ENCODE data around the gene SYPL1.

Gene SYPL1

GRCh38 chr7:106064771-106065574 is 47.1 kb downstream of the SYPL1 start:
- peak; percentile 74 for DNase-seq

DNA sequence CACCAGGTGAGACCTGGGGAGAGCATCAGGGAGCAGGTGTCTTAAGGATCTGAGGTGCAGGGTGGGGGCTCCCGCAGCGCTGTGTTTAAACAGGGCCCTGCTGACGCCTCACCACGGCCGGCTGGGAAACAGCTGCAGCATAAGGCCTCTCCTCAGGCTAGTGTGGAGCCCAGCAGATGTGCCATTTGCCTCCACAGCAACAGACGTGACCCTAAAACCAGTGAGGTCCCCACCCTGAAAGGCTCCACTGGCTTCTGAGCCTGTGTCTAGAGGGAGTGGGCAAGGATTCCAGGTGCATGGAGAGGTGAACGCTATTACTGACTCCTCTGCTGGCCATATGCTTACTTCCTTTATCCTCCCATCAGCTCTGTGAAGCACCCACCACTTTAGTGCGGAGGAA is 47.8 kb downstream of the SYPL1 start:
- DNase-seq, result no peak

DNA sequence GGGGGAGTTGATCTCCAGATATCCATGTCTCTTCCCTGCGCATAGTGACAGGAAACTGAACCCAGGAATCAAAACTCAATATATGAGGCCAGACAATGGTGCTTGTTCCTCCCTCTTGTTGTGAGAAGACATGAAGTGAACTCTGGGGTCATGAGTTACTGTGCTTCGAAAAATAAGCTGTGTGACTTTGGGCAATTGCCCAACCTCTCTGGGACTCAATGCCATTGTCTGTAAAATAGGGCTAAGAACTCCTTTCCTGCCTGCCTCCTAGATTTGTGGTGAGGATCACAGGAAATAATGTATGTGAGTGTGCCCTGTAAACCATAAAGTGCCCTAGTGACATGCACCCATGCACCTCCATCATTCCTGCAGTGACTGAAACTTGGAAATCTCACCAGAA is 48.4 kb downstream of the SYPL1 start:
- no peak for DNase-seq

- no peak for DNase-seq
Measured at GRCh38 chr7:106063024-106063423, 49.1 kb downstream of the SYPL1 start.

DNA sequence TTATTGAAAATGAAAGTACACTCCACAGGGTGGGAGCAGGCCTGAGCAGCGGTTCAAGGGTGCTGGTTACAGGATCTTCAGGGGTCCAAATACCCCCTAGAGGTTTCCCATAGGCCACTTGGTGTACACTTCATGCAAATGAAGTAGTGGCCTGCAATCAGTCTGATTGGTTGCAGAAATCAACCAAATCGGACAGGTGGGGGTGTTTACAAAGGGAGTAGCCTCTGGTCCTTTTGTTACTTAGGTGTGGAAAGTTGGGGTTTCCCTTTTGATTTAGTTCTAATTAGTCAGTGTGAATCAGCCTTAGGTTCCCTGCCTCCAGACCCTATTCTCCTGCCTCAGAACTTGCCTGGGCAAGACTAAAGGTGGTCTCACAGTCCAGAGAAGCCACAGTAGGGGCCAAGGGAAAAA is 49.6 kb downstream of the SYPL1 start:
- DNase-seq, result no peak

- no peak for DNase-seq
Measured at GRCh38 chr7:106062006-106062405, 50.1 kb downstream of the SYPL1 start.

DNA sequence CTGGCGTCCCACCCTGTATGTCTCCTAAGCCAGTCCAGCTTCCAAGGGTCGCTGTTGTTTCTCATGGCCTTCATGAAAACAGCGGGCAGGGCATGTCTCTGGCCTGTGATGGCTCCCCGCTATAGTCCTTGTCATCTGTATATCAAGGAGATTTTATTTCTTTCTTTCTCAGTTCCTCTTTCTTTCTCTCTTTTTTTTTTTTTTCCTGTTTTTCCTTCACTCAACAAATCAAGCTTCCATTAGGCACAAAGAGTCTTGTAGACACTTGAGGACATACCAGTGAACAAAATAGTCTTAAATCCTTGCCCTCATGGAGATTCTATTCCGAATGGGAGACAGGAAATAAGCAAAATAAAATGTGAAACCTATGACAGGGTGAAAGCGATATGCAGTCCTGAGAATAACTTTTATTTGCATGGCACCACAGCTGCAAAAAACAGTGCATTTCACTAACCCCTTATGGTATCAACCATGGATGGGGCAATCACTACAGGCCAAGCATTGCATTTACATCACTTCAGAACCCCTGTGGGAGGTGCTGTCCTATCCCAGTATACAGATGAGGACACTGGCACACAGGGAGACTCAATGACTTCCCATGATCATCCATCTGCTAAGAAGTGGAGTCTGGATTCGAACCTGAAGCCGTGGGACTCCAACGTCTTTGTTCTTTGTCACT is 50.7 kb downstream of the SYPL1 start:
- no peak for DNase-seq

GRCh38 chr7:106060394-106060920 is 51.7 kb downstream of the SYPL1 start:
- no peak for DNase-seq

GRCh38 chr7:106059556-106059955 is 52.6 kb downstream of the SYPL1 start:
- no peak for DNase-seq

DNA sequence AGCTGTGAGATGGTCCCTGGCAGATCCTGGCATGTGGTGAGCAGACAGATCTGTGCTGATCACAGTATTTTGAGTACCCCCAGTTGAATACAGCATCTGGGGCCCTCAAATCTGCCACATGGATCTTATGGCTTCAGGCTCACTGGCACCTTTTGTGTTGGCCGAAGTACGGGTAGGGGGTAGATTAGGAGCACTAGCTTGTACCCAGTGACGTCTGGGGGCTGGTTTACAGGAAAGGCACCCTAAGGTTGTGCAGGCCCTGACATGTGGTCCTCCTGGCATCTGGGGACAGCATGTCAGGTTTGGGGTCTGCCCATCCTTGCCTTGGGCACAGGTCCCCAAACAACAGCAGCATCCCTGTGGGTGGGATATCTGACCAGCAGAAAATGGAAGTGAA is 53.2 kb downstream of the SYPL1 start:
- DNase-seq, result no peak

- DNase-seq, result peak; percentile 35
Measured at GRCh38 chr7:106057962-106058927, 53.9 kb downstream of the SYPL1 start.

- no peak for DNase-seq
Measured at GRCh38 chr7:106057204-106057961, 54.7 kb downstream of the SYPL1 start.

DNA sequence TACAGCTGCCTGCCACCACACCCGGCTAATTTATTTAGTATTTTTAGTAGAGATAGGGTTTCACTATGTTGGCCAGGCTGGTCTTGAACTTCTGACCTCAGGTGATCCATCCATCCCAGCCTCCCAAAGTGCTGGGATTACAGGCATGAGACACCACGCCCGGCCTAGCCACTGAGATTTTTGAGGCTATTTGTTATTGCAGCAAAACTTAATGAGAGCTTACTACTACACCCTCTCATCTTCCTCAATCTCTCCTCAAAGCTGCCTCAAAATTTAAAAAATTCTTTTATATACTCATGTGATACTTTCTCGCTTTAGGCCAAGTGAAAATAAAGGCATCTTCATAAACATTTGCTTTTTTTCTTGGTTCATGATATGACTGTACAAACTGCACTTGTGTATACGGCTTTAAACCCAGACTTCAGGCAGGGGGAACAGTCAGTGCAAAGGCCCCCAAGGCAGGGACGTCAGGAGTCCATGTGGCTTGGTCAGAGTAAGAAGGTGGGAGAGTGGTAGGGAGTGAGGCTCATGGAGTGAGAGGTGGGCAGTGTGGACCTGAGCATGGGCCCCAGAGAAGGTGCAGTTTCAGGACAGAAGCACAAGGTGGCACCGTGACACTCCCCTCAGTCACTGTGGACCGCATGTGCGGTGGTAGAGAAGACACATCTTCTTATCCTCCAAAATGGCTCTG is 55.5 kb downstream of the SYPL1 start:
- peak; percentile 55 for DNase-seq

DNA sequence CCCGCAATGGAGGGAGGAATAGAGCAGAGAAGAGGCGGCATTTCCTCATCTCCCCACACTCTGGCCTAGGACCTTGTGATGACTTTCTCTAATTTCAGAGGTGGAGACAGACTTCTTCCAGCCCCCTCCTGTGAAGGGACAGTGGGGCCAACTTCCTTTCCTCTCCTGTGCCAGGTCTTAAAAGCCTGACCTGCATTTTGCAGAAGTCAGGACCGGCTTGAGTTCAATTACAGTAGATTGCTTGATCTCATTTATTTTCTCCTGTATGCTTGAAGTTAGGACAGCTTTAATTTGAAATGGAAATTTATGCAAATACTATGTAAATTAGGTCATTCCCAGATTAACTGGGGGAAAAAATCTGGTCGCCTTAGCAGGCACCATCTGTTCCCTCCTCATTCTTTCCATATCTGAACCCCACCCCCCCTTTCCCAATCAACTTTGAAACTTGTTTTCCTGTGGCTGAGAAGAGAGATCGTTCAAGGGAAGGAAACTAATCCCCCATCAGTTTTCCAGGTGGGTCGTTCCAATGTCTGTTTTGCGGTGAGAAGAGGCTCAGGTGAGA is 57.1 kb downstream of the SYPL1 start:
- DNase-seq, result no peak

- DNase-seq, result no peak
Measured at GRCh38 chr7:106054156-106054910, 57.8 kb downstream of the SYPL1 start.

- no peak for DNase-seq
Measured at GRCh38 chr7:106053109-106053508, 59.0 kb downstream of the SYPL1 start.

- no peak for DNase-seq
Measured at GRCh38 chr7:106052681-106053080, 59.4 kb downstream of the SYPL1 start.

DNA sequence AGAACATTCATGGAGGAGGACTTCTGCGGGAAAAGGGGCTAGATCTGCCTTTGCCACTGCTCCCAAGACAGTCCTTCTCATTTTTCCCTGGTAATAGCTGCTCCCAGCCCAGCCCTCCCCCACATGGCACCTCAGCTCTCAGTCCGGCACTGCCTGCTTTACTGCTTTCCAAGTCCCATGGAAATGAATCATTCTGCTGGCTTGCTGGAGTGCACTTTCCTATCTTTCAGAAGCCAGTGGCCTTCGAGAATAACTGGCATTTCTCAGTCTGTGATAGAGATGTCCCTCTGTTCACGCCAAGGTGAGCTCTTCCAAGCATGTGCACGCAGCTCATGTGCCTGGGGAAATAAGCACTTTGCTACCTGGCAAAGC is 61.4 kb downstream of the SYPL1 start:
- no peak for DNase-seq

DNA sequence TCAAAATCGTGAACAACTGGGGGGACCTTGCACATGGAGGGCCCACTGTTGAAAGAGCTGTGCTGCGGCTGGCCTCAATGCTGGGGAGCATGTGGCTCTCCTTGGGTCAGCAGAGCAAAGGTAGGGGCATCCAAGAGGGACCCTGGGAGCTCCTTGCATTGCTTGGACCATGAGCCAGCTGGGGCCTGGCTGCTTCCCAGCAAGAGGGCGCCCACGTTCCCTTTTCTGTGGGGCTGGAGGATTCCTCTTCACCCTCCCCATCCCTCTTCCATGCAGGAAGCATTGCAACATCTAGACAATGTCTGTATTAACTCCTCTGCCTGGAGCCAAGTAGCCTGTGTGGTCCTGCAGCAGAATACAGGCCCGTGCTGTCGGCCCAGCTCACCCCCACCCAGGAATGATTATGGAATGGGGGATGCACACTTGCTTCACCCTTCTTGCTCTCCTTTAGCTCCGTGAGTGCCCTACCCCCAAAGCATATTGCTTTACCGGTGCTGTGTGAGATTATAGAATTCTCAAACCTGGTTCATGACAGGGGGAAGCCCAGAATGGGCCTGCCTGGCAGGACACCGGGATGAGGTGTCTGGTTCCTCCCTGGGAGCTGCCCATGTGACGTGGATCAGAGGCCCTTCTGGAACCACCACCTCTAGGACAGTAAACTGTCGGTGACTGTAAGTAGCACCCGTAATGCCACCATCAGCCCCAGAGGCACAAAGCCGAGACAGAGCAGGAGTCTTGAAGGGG is 61.9 kb downstream of the SYPL1 start:
- DNase-seq, result no peak
